Heart left ventricle (tissue), 13 donors: Measurements from ENCODE around the gene TNFRSF13B.

Experiments
- CTCF ChIP-seq, 12 donors: fragments of 200-600 bp; sonication (generic) in 4 of 12; IDR thresholded peaks; one replicate each; pipeline versions ENCODE4 v1.5.0 to v1.8.0; 2018 to 2022; ENCODE audit warnings: antibody characterized with exemption in 12 of 12, mild to moderate bottlenecking in 5 of 12
- POLR2A ChIP-seq, 2 donors: fragments of 450-650 bp; IDR thresholded peaks; one replicate each; pipeline ENCODE4 v1.6.1; 2017; ENCODE audit warnings: antibody characterized with exemption in 2 of 2, mild to moderate bottlenecking in 2 of 2, moderate library complexity in 2 of 2
- donor health status: ischemic (EF 13 %, LVEDD 7.1; RV severe dilation, severe dysfunction).
- donor health status: DM: no; HTN: yes; CAD: no.
- donor health status: DM: no; HTN: no; CAD: no.
- donor health status: ischemic (EF 25% LVEDD 6.9; RV normal size, moderate dysfunction).
- donor health status: ischemic (EF 25% LVEDD 5.7; RV mildly dilated, moderate dysfunction).
- donor health status: ischemic (EF 35%, LVEDD 5.7; RV mildly dilated, moderate dysfunction).
- donor health status: nonischemic (EF 11% LVEDD 7.7; RV severe dilation, severe dysfunction).
- donor health status: DM: yes; HTN: yes; CAD: no.
- donor health status: PGD.
- donor health status: ischemic (EF 29% LVEDD 5.4; RV normal size, mild dysfunction).
- donor health status: nonischemic (EF 23%, LVEDD 6.1; RV moderate dilation, normal function).

GRCh38 chr17:16929035-16929680 lies 42.8 kb downstream of the TNFRSF13B start:
- TF ChIP-seq CTCF (IDR thresholded peaks at IDR 0.05), result no peak
- no peak for TF ChIP-seq POLR2A (IDR thresholded peaks at IDR 0.05)
